Activated T-cell treated with anti-CD3 and anti-CD28 coated beads, Interleukin-2, amount 50 U/mL, for 4 hours (primary cell): ENCODE results near the gene LCP2. TPM values are rescaled to one million over a fixed set of nuclear protein-coding genes. Genes with fewer than 3 reads are reported as not detected.

Experiments
- total RNA-seq, 3 donors: library from RNA; stranded (reverse); gene quantifications; one replicate each; pipeline ENCODE4 v1.2.1, GENCODE V29; 2021

LCP2 gene
- total RNA-seq, 3 donors from 2014 or later: 93.0 to 136 (median 132) TPM

Other genes with a start within 250 kb of the LCP2 start
- gene FOXI1, start 191.9 kb downstream of the LCP2 start, total RNA-seq: not detected
- gene C5orf58, start 64.8 kb downstream of the LCP2 start, total RNA-seq: not detected
- under 1 TPM in 1 of 3 donors, not detected in 2; 0.03 TPM for gene KCNMB1, start 91.6 kb upstream of the LCP2 start, total RNA-seq
- not detected for gene KCNIP1, start 206.2 kb upstream of the LCP2 start, total RNA-seq